ENCODE results near the gene TRRAP.

The TRRAP gene

GRCh38 chr7:98956469-98956868 lies 78.1 kb downstream of the TRRAP start:
- no peak for DNase-seq

GRCh38 chr7:98956937-98957336 lies 78.6 kb downstream of the TRRAP start:
- DNase-seq, result no peak

GRCh38 chr7:98957766-98958165 lies 79.4 kb downstream of the TRRAP start:
- DNase-seq, result no peak

- no peak for DNase-seq
Observed at GRCh38 chr7:98958968-98959367, 80.6 kb downstream of the TRRAP start.

GRCh38 chr7:98963305-98963704 lies 85.0 kb downstream of the TRRAP start:
- DNase-seq, result no peak

GRCh38 chr7:98964596-98964995 lies 86.3 kb downstream of the TRRAP start:
- no peak for DNase-seq

GRCh38 chr7:98968621-98969020 lies 90.3 kb downstream of the TRRAP start:
- DNase-seq, result no peak

GRCh38 chr7:98969386-98969785 lies 91.1 kb downstream of the TRRAP start:
- no peak for DNase-seq

- DNase-seq, result no peak
Observed at GRCh38 chr7:98970016-98970615, 91.8 kb downstream of the TRRAP start.

- no peak for DNase-seq
Observed at GRCh38 chr7:98970805-98971204, 92.5 kb downstream of the TRRAP start.

- DNase-seq, result no peak
Observed at GRCh38 chr7:98974205-98974604, 95.9 kb downstream of the TRRAP start.

GRCh38 chr7:98974906-98975816 lies 96.8 kb downstream of the TRRAP start:
- DNase-seq, result no peak

GRCh38 chr7:98976396-98977185 lies 98.3 kb downstream of the TRRAP start:
- DNase-seq, result no peak

GRCh38 chr7:98978672-98979071 lies 100.3 kb downstream of the TRRAP start:
- DNase-seq, result no peak

GRCh38 chr7:98981701-98982100 lies 103.4 kb downstream of the TRRAP start:
- DNase-seq, result no peak

- DNase-seq, result no peak
Observed at GRCh38 chr7:98982686-98983085, 104.4 kb downstream of the TRRAP start.

GRCh38 chr7:98984126-98984525 lies 105.8 kb downstream of the TRRAP start:
- no peak for DNase-seq

GRCh38 chr7:98985406-98985805 lies 107.1 kb downstream of the TRRAP start:
- no peak for DNase-seq

GRCh38 chr7:98985945-98986344 lies 107.6 kb downstream of the TRRAP start:
- DNase-seq, result no peak

GRCh38 chr7:98988641-98989040 lies 110.3 kb downstream of the TRRAP start:
- no peak for DNase-seq

- no peak for DNase-seq
Observed at GRCh38 chr7:98990356-98990755, 112.0 kb downstream of the TRRAP start.

GRCh38 chr7:98991141-98991540 lies 112.8 kb downstream of the TRRAP start:
- no peak for DNase-seq

GRCh38 chr7:98992076-98992475 lies 113.7 kb downstream of the TRRAP start:
- DNase-seq, result no peak
